ENCODE measurements around the gene MRPL37. TPM values are rescaled to one million over a fixed set of nuclear protein-coding genes. Genes with fewer than 3 reads are reported as not detected.

The MRPL37 gene
- polyA plus RNA-seq (2013), result 76.3 TPM

DNA sequence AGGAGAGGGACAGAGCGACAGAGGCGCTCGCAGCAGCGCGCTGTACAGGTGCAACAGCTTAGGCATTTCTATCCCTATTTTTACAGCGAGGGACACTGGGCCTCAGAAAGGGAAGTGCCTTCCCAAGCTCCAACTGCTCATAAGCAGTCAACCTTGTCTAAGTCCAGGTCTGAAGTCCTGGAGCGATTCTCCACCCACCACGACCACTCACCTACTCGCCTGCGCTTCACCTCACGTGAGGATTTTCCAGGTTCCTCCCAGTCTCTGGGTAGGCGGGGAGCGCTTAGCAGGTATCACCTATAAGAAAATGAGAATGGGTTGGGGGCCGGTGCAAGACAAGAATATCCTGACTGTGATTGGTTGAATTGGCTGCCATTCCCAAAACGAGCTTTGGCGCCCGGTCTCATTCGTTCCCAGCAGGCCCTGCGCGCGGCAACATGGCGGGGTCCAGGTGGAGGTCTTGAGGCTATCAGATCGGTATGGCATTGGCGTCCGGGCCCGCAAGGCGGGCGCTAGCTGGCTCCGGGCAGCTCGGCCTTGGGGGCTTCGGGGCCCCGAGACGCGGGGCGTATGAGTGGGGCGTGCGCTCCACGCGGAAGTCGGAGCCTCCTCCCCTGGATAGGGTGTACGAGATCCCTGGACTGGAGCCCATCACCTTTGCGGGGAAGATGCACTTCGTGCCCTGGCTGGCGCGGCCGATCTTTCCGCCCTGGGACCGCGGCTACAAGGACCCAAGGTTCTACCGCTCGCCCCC lies at the start of gene MRPL37, which contains the start of gene CYB5RL:
MRPL37 (plus strand) TSS at position 403 of the 754 bp plus-strand sequence; CDS start at position 480, 77 bp downstream.
CYB5RL (minus strand) TSS at position 266 of the 754 bp plus-strand sequence. CDS start 4,414 bp downstream, outside the sequence.
- POLR2A ChIA-PET, result interaction anchor here (1.0 kb wide), 1 partner anchor 29 kb away, joined by 3 read pairs; no protein-coding TSS in a partner anchor

GRCh38 chr1:54151013-54151412 lies 49.0 kb upstream of the MRPL37 start:
- 100% methylated on average over 3 of the region's 5 CpGs for WGBS (ENCODE audit: insufficient coverage)
- Histone ChIP-seq H3K27me3 (replicated peaks in 2 of 5; ENCODE audit: control insufficient read depth in 4 of 5, insufficient read depth in 5 of 5, low read length in 4 of 5) (no peaks in the 10 kb centered on the region), H3K9me3 (ENCODE audit: control extremely low read depth in 1 of 5, control insufficient read depth in 4 of 5, insufficient read depth in 2 of 5, low read depth in 1 of 5, low read length in 4 of 5) (no peaks in the 10 kb centered on the region), H3K27ac (ENCODE audit: insufficient read depth in 1 of 2, low read depth in 1 of 2, low read length in 2 of 2, poor library complexity in 1 of 2, severe bottlenecking in 2 of 2) (no peak overlapping the region), H3K36me3 (ENCODE audit: control insufficient read depth in 4 of 4, insufficient read depth in 4 of 4, low read length in 3 of 4) (no peaks in the 10 kb centered on the region), H3K4me1 (ENCODE audit: control extremely low read depth in 1 of 4, control insufficient read depth in 4 of 4, insufficient read depth in 4 of 4, low read length in 3 of 4) (peaks cover 0 to 7% (median 5%) of the 10 kb centered on the region in 4 experiments), H3K4me3 (ENCODE audit: control insufficient read depth in 1 of 7, extremely low read depth in 1 of 7, insufficient read depth in 4 of 7, low read depth in 2 of 7, low read length in 6 of 7) (no peak overlapping the region)
- ChIA-PET CTCF (interaction anchor here (2.1 kb wide), 1 partner anchor 13 kb away, joined by 8 read pairs; no protein-coding TSS in a partner anchor), POLR2A (no interaction called here)
- no peak for DNase-seq

More for the DNA sequence above, at the start of gene MRPL37, which contains the start of gene CYB5RL:
- Histone ChIP-seq H3K27me3 (replicated peaks in 2 of 5; ENCODE audit: control insufficient read depth in 4 of 5, insufficient read depth in 5 of 5, low read length in 4 of 5) (no peaks in the 10 kb centered on the region), H3K4me3 (ENCODE audit: control insufficient read depth in 1 of 7, extremely low read depth in 1 of 7, insufficient read depth in 4 of 7, low read depth in 2 of 7, low read length in 6 of 7) (peak within 1 kb of the TSS; percentile 75 to 97 (median 94)), H3K36me3 (ENCODE audit: control insufficient read depth in 4 of 4, insufficient read depth in 4 of 4, low read length in 3 of 4) (peaks cover 3 to 23% (median 21%) of the 10 kb centered on the region in 4 experiments), H3K9me3 (ENCODE audit: control extremely low read depth in 1 of 5, control insufficient read depth in 4 of 5, insufficient read depth in 2 of 5, low read depth in 1 of 5, low read length in 4 of 5) (no peaks in the 10 kb centered on the region), H3K27ac (ENCODE audit: insufficient read depth in 1 of 2, low read depth in 1 of 2, low read length in 2 of 2, poor library complexity in 1 of 2, severe bottlenecking in 2 of 2) (peak within 1 kb of the TSS; percentile 53 to 85), H3K4me1 (ENCODE audit: control extremely low read depth in 1 of 4, control insufficient read depth in 4 of 4, insufficient read depth in 4 of 4, low read length in 3 of 4) (peaks cover 10 to 27% (median 22%) of the 10 kb centered on the region in 4 experiments)
- CTCF ChIA-PET, result interaction anchor here (0.6 to 1.3 kb wide), 4 partner anchors 9 to 257 kb away, joined by 3 to 7 read pairs (median 4); no protein-coding TSS in a partner anchor
- peak; percentile 95 to 96 (median 96) for DNase-seq
- under 1% methylated on average over 35 of the region's 51 CpGs for WGBS (ENCODE audit: insufficient coverage)

DNA sequence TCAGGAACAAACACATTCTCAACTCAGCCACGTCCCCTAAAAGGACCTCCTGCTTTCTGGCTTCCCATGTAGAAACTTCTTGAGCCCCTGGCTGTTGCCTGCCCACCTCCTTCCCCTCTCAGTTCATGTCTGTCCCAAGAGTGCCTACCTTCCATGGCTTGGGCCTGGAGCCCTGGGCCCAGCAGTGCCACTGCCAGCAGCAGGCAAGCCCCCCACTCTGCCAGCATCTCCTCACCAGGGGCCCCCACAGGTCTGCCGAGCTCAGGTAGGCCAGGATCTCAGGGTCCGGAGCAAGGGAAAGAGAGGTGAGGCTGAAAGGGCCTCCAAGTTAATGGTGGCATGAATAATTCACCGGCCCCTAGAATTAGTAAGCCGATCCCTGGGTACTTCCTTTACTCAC lies 47.3 kb upstream of the MRPL37 start, which contains the start of gene CDCP2:
CDCP2 (minus strand) TSS at position 305 of the 400 bp plus-strand sequence; CDS start at position 227, 78 bp downstream.
- Histone ChIP-seq H3K4me3 (ENCODE audit: control insufficient read depth in 1 of 7, extremely low read depth in 1 of 7, insufficient read depth in 4 of 7, low read depth in 2 of 7, low read length in 6 of 7) (no peak within 1 kb of the TSS), H3K9me3 (ENCODE audit: control extremely low read depth in 1 of 5, control insufficient read depth in 4 of 5, insufficient read depth in 2 of 5, low read depth in 1 of 5, low read length in 4 of 5) (no peaks in the 10 kb centered on the region), H3K4me1 (ENCODE audit: control extremely low read depth in 1 of 4, control insufficient read depth in 4 of 4, insufficient read depth in 4 of 4, low read length in 3 of 4) (peaks cover 0 to 11% (median 5%) of the 10 kb centered on the region in 4 experiments), H3K36me3 (ENCODE audit: control insufficient read depth in 4 of 4, insufficient read depth in 4 of 4, low read length in 3 of 4) (no peaks in the 10 kb centered on the region), H3K27ac (ENCODE audit: insufficient read depth in 1 of 2, low read depth in 1 of 2, low read length in 2 of 2, poor library complexity in 1 of 2, severe bottlenecking in 2 of 2) (no peak within 1 kb of the TSS), H3K27me3 (replicated peaks in 2 of 5; ENCODE audit: control insufficient read depth in 4 of 5, insufficient read depth in 5 of 5, low read length in 4 of 5) (no peaks in the 10 kb centered on the region)
- 98% methylated on average over 5 of the region's 5 CpGs for WGBS (ENCODE audit: insufficient coverage)
- ChIA-PET POLR2A (no interaction called here), CTCF (no interaction called here)
- DNase-seq, result no peak

DNA sequence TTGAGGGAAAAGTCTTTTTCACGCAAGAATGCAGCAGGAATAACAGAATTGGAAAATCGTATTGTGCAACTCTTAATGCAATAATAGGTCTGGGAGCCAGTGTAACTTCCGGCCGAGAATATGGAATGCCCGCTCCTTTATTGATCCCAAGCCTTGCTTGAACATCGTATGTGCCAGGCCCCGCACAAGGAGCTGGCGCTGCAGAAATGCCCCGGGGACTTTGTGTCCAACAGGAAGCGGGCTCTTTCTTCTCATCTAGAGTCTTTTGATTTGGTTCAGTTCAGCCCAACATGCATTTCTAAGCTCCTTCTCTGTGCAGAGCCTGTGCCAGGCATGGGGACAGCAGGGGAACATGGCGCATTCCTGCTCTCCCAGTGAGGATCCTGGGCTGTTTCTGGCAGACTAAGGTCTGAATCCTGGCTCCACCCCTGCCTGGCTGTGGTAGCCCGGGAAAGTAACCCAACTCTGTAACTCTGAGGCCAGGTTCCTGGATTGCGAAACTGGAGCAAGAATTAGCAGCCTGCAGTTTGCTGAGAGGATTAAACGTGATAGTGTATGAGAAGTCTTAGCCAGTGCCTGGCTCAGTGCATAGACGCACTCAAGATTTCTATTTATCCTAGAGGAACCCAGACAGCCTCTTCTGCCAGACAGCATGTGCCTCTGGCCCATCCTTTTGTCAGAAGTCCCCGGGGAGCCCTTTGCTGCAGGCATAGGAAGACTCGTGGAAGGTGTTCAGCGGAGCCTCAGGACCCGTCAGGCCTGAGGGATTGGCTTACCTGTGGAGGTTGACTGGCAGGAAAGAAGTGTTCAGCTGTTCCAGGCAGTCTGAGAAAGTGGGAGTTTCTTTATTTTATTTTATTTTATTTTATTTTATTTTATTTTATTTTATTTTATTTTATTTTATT lies 46.2 kb upstream of the MRPL37 start:
- Histone ChIP-seq H3K27me3 (replicated peaks in 2 of 5; ENCODE audit: control insufficient read depth in 4 of 5, insufficient read depth in 5 of 5, low read length in 4 of 5) (no peaks in the 10 kb centered on the region), H3K4me1 (ENCODE audit: control extremely low read depth in 1 of 4, control insufficient read depth in 4 of 4, insufficient read depth in 4 of 4, low read length in 3 of 4) (peaks cover 0 to 11% (median 5%) of the 10 kb centered on the region in 4 experiments), H3K9me3 (ENCODE audit: control extremely low read depth in 1 of 5, control insufficient read depth in 4 of 5, insufficient read depth in 2 of 5, low read depth in 1 of 5, low read length in 4 of 5) (no peaks in the 10 kb centered on the region), H3K36me3 (ENCODE audit: control insufficient read depth in 4 of 4, insufficient read depth in 4 of 4, low read length in 3 of 4) (no peaks in the 10 kb centered on the region), H3K4me3 (ENCODE audit: control insufficient read depth in 1 of 7, extremely low read depth in 1 of 7, insufficient read depth in 4 of 7, low read depth in 2 of 7, low read length in 6 of 7) (no peak overlapping the region), H3K27ac (ENCODE audit: insufficient read depth in 1 of 2, low read depth in 1 of 2, low read length in 2 of 2, poor library complexity in 1 of 2, severe bottlenecking in 2 of 2) (no peak overlapping the region)
- DNase-seq, result no peak
- ChIA-PET CTCF (no interaction called here), POLR2A (no interaction called here)
- WGBS (ENCODE audit: insufficient coverage), result 83% methylated on average over 17 of the region's 19 CpGs

- POLR2A ChIA-PET, result no interaction called here
- no peak for DNase-seq
- no peaks in the 10 kb centered on the region for H3K36me3 ChIP-seq (ENCODE audit: control insufficient read depth in 4 of 4, insufficient read depth in 4 of 4, low read length in 3 of 4)
These were observed 43.8 kb upstream of the MRPL37 start for GRCh38 chr1:54156201-54156600.

GRCh38 chr1:54156986-54157385 lies 43.0 kb upstream of the MRPL37 start:
- DNase-seq, result no peak
- WGBS (ENCODE audit: insufficient coverage), result 96% methylated on average over 7 of the region's 7 CpGs
- ChIA-PET CTCF (interaction anchor here (0.8 kb wide), 1 partner anchor 37 kb away, joined by 4 read pairs; no protein-coding TSS in a partner anchor), POLR2A (no interaction called here)
- Histone ChIP-seq H3K4me1 (ENCODE audit: control extremely low read depth in 1 of 4, control insufficient read depth in 4 of 4, insufficient read depth in 4 of 4, low read length in 3 of 4) (peaks cover 0 to 11% (median 5%) of the 10 kb centered on the region in 4 experiments), H3K4me3 (ENCODE audit: control insufficient read depth in 1 of 7, extremely low read depth in 1 of 7, insufficient read depth in 4 of 7, low read depth in 2 of 7, low read length in 6 of 7) (no peak overlapping the region), H3K27ac (ENCODE audit: insufficient read depth in 1 of 2, low read depth in 1 of 2, low read length in 2 of 2, poor library complexity in 1 of 2, severe bottlenecking in 2 of 2) (no peak overlapping the region), H3K36me3 (ENCODE audit: control insufficient read depth in 4 of 4, insufficient read depth in 4 of 4, low read length in 3 of 4) (no peaks in the 10 kb centered on the region), H3K27me3 (replicated peaks in 2 of 5; ENCODE audit: control insufficient read depth in 4 of 5, insufficient read depth in 5 of 5, low read length in 4 of 5) (no peaks in the 10 kb centered on the region), H3K9me3 (ENCODE audit: control extremely low read depth in 1 of 5, control insufficient read depth in 4 of 5, insufficient read depth in 2 of 5, low read depth in 1 of 5, low read length in 4 of 5) (no peaks in the 10 kb centered on the region)

More at GRCh38 chr1:54156201-54156600, 43.8 kb upstream of the MRPL37 start:
- H3K4me3 ChIP-seq (ENCODE audit: control insufficient read depth in 1 of 7, extremely low read depth in 1 of 7, insufficient read depth in 4 of 7, low read depth in 2 of 7, low read length in 6 of 7), result no peak overlapping the region
- WGBS (ENCODE audit: insufficient coverage), result 100% methylated on average over 1 of the region's 3 CpGs
- H3K27me3 ChIP-seq (replicated peaks in 2 of 5; ENCODE audit: control insufficient read depth in 4 of 5, insufficient read depth in 5 of 5, low read length in 4 of 5), result no peaks in the 10 kb centered on the region
- H3K9me3 ChIP-seq (ENCODE audit: control extremely low read depth in 1 of 5, control insufficient read depth in 4 of 5, insufficient read depth in 2 of 5, low read depth in 1 of 5, low read length in 4 of 5), result no peaks in the 10 kb centered on the region
- CTCF ChIA-PET, result no interaction called here
- peaks cover 0 to 11% (median 5%) of the 10 kb centered on the region in 4 experiments for H3K4me1 ChIP-seq (ENCODE audit: control extremely low read depth in 1 of 4, control insufficient read depth in 4 of 4, insufficient read depth in 4 of 4, low read length in 3 of 4)
- H3K27ac ChIP-seq (ENCODE audit: insufficient read depth in 1 of 2, low read depth in 1 of 2, low read length in 2 of 2, poor library complexity in 1 of 2, severe bottlenecking in 2 of 2), result no peak overlapping the region

All from common myeloid progenitor, CD34-positive (primary cell).